Measurements from ENCODE around the gene UGT1A10. TPM values are rescaled to one million over a fixed set of nuclear protein-coding genes. Genes with fewer than 3 reads are reported as not detected.

UGT1A10 gene
- total RNA-seq, 1 donor from 2014 or later: 0.48 TPM

GRCh38 chr2:233773854-233774253 is 137.6 kb downstream of the UGT1A10 start:
- DNase-seq (ENCODE audit: low spot score): no peak

DNA sequence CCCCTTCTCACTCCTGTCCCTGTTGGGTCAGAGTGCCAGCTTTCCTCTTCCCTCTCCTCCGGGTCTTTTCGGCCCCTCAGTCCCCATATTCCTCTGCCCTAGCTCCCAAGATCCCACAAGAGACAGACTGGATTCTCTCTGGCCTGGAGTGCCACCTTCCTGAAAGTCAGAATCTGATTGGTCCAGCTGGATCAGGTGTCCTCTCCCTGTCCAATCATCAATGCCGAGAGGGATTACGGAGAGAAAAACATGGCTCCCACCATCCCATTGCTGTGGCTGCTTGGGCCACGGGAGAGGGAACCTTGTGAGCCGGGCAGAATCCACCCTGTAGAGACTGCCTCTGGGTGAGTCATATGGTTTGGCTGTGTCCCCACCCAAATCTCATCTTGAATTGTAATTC is 139.2 kb downstream of the UGT1A10 start:
- no peak for DNase-seq (ENCODE audit: low spot score)

DNA sequence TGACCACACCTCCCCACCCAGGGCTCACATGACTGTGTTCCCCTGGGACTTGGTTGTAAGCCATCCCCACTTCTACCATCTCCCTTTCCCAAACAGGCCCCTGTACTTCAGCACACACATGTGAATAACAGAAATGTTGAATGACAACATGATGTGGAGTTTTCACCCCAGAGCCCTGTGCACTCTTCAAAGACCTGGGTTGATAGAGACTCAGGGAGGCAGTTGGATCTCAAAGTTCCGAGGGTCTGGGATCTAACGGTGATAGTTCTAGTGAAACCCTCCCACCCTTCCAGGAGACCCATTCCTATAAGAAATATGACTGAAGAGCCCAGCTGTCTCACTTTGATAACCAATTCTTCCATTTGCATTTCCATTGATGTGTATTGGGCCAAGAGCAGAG is 141.8 kb downstream of the UGT1A10 start, which contains the start of gene MROH2A:
Gene MROH2A, plus strand, starts transcription at position 301 of the 400 bp plus-strand sequence. CDS start 1,029 bp downstream, outside the sequence.
- no peak for DNase-seq (ENCODE audit: low spot score)

GRCh38 chr2:233779722-233780121 is 143.5 kb downstream of the UGT1A10 start:
- DNase-seq (ENCODE audit: low spot score): no peak

DNA sequence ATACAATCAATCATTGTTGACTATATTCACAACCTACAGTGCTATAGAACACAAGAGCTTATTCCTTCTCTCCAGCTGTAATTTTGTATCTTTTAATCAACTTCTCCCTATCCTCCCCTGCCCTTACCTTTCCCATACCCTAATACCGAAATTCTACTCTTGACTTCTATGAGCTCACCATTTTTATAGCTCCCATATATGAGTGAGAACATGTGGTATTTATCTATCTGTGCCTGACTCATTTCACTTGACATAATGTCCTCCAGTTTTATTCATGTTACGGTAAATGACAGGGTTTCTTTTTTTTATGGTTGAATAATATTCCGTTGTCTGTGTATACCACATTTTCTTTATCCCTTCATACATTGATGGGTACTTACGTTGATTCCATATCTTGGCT is 144.5 kb downstream of the UGT1A10 start:
- DNase-seq (ENCODE audit: low spot score): no peak

GRCh38 chr2:233789554-233789953 is 153.3 kb downstream of the UGT1A10 start:
- DNase-seq (ENCODE audit: low spot score): no peak

- no peak for DNase-seq (ENCODE audit: low spot score)
Observed at GRCh38 chr2:233791151-233791882, 155.1 kb downstream of the UGT1A10 start.

- DNase-seq (ENCODE audit: low spot score): no peak
Observed at GRCh38 chr2:233791883-233792329, 155.7 kb downstream of the UGT1A10 start.

DNA sequence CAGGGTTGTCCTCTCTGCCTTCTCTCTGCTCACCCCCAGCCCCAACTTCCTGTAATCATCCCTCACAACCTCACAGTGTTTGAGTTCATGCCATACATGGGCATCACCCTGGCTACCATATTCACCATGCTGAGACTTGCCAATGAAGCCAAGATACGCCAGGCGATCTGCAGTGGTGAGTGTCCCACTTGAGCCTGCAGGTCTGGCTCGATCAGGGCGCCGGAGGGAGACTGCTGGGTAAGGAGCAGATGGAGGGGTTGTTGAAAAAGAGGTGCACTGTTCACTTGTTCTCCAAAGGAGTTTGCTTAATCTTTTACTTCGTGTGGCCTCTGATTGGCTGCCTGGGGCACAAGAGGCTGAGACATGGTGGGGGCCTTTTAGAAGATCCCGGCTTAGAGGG is 156.5 kb downstream of the UGT1A10 start:
- DNase-seq (ENCODE audit: low spot score): no peak

DNA sequence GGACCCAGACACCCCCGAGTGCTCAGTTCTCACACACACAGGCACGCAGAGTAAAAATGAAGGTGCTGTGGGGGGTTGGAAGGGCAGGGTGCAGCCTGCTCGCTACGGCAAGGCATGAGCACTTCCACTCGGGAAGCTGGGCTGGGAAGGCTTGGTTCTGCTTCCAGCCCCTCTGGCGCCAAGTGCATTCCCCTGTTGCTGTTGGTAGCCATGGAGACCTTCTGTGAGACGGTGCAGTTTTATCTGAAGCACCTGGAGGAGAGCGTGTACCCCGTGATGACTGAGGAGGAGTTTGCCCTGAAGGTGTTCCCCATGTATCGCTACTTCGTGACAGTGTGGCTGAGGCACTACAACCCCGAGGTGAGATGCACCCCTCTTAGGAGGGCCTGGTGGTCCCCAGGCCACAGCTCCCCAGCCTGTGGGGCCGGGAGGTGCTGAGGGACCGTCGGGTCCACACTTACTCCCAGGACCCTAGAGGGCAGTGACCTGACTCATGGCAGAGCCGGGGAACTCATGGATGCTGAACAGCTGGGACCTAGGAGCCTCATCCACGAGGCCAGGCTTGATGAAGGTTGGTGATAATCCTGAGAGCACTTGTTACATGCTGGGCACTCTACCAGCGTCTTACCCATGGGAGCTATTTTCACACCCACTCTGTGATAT is 157.3 kb downstream of the UGT1A10 start:
- no peak for DNase-seq (ENCODE audit: low spot score)

- DNase-seq (ENCODE audit: low spot score): no peak
Observed at GRCh38 chr2:233794128-233794658, 157.9 kb downstream of the UGT1A10 start.

DNA sequence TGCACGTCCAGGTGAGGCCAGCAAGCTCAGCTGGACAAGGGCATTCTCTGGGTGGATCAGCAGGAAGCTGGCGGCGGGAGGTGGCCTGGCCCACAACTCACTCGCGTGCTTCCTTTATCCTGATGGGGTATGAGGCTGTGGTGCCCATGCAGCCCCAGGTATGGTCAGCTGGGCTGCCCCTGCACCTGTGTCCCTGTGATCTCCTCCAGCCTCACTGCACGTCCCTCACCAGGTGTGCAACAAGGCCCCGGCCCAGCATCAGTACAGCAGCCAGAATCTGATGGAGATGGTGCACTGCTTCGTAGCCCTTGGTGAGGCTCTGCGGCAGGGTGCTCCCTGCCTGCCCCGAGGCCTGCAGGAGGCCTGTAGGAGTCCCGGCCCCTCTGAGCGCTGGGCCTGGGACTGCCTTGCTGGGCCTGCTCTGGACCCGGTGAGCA is 159.5 kb downstream of the UGT1A10 start:
- no peak for DNase-seq (ENCODE audit: low spot score)

GRCh38 chr2:233796254-233796653 is 160.0 kb downstream of the UGT1A10 start:
- no peak for DNase-seq (ENCODE audit: low spot score)

DNA sequence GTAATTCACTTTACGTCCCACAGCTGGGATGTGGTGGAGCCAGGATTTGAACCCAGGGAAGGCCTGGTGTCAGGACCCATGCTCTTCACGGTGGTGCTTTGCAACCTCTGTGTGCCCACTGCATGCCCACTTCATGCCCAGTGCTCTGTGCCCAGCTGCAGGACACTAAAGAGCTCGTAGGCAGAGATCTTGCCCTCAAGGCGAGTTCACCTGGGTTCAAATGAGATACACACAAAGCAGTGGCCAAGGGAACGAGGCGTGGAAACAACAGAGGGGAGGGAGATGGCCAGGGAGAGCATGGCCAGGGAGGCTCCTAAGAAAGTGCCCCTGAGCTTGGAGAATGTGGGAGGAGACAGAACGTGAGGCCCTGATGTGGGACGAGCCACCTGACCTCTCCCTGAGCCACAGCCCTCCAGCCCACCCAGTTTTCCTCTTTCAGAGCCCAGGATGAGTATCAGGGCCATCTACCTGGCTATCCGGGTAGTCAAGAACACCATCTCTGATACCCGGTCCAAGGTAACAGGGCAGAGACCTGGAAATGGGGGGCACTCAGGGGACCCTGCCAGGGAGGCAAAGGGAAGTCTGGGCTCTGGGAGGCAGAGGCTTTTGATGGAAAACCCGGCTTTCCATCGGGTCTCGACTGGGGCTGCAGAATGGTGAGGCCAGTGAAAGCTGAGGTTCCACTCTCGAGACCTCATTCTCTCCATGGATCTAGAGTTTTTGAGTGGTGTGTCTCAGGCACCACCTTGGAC is 162.3 kb downstream of the UGT1A10 start:
- DNase-seq (ENCODE audit: low spot score): no peak

DNA sequence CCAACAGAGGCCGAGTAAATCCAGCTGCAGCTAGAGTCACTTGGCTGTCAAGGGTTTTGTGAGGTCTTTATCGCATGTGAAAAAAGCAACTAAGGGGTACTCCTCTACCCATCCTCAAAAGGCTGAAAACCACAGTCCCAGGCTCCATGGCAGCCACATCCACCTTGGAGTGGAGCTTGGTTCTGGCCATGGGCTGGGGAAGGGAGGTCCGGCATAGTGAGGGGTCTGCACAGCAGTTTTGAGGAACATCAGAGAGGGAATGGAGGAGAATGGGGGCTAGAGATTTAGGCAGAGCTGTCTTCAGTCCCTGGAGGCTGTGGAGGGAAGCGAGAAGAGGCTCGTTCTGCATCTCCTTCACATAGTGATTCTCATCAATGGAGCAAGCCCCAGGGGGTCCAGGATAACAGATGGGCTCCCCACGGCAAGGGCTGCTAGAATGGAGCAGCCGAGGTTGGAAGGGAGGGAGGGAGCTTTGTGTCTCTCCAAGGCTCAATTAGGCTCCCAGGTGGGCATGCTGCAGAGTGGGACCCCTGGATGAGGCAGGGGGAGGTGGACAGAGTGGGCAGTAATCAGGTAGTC is 162.9 kb downstream of the UGT1A10 start:
- no peak for DNase-seq (ENCODE audit: low spot score)

GRCh38 chr2:233799716-233800115 is 163.5 kb downstream of the UGT1A10 start:
- DNase-seq (ENCODE audit: low spot score): no peak

DNA sequence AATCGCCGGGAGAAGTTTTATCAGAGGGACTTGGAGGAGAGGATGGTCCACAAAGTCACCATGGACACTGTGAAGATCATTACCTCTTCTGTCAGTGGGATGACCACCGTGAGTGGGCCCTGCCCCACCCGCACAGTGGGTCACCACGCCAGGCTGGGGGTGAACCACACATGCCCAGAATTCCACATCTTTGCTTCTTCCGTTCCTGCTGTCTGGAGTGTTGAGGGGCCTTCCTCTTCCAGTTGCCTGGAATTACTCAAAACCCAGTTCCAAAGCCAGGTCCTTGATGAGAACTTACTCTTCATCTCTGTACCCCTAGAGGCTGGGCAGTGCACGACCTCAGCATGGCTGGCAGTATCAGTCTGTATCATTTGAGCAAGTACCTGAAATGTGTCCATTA is 164.0 kb downstream of the UGT1A10 start:
- no peak for DNase-seq (ENCODE audit: low spot score)

DNA sequence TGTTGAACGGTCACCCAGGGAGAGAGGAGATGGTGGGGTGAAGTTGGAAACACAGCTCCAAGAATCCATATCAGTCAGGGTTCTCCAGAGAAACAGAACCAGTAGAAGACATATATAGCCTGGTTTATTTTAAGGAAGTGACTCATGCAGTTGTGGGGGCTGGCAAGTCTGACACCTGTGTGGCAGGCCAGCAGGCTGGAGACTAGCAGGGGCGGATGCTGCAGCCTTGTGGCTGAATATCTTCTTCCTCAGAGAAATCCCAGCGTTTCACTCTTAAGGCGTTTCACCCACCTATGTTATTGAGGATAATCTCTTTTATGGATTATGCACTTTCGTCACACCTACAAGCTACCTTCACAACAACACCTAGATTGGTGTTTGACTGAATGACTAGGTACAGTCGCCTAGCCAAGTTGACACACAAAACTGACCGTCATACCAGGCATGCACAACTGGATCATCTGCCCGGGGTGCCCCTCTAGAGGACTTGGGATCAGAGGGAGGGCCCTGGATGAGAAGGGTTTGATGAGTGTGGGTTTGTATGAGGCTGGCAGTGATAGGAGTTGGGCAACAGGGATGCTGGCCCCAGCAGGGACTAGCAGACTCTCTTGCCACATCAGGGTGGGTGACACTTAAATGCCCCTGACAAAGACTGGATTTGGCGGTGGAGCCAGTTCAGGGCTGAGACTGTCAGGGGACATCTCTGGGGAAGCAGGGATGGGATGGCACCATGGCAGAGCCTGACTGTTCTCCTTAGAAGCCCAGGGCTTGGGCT is 165.3 kb downstream of the UGT1A10 start:
- no peak for DNase-seq (ENCODE audit: low spot score)

DNA sequence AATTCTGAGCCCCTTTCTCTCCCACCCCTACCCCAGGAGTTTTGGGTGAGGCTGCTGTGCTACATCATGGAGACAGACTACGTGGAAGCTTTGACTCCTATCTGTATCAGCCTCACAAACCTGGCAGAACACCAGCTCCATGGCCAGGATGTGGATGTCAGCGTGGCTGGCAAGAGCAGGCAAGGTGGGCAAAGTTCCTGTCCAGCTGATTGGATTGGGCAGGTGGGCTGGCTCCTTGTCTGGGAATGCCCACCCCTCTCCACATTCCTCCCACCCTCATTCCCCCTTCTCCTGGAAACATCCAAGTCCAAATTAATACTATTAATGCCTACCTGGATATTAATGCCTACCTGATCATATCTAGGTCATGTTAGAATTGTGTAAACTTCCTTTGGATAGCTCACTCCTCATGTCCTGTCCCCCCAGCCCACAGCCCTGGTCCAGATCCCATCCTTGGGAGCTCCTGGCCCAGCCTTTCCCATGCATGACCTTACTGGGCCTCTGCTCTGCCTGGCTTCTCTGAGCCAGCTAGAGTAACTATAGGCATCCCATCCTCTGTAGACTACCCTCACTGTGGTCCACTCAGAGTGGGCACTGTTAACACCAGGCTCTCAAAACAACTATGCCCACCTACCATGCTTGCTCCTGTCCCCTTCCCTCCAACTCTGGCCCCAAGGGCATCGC is 166.0 kb downstream of the UGT1A10 start:
- DNase-seq (ENCODE audit: low spot score): no peak

DNA sequence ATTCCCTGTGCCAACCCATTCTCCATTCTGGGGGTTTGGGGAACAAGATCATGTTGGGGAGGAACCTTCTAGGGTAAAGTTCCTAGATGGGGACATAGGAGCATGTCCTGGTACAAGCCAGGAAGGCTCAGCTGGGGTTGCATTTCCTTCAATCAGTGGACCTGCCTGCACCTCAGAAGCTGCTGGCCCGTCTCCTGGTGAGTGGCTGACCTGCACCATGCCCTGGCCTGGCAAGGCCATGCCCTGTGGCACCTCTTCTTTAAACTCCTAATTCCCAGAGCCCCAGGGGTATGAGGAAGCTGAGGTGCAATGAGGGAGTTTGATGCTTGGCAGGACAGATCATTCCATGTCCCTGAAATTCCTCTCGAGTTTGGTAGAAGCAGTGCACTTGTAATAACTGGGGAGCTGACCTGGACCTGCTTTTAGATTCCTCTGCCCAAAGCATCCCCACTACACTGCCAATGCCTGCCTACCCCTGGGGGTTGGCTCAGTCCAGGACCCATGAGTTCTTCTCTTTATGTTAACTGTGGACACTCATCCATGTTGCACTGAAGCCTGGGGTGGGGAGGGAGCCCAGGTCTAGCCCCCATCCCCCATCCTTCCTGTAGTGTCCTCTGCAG is 167.2 kb downstream of the UGT1A10 start:
- DNase-seq (ENCODE audit: low spot score): no peak

Measured in umbilical cord (tissue), 2 donors.